Peyer's patch (tissue), 4 donors: ENCODE measurements around the gene SENP8.

ENCODE experiments used
- CTCF ChIP-seq, 6 experiments: fragments of 450-650 bp in 4 of 6; fragments of 200-600 bp in 2 of 6; sonication (generic) in 1 of 6; IDR thresholded peaks; one replicate each; pipeline ENCODE4 v1.5.1; 2017 to 2019; ENCODE audit warnings: antibody characterized with exemption in 6 of 6, mild to moderate bottlenecking in 3 of 6, moderate library complexity in 1 of 6
- POLR2A ChIP-seq, 2 donors: fragments of 450-650 bp; IDR thresholded peaks; one replicate each; pipeline ENCODE4 v1.5.1; 2017; ENCODE audit warnings: antibody characterized with exemption in 2 of 2, mild to moderate bottlenecking in 2 of 2, moderate library complexity in 2 of 2

GRCh38 chr15:72127724-72128322 lies 9.6 kb downstream of the SENP8 start:
- no peak for TF ChIP-seq CTCF (IDR thresholded peaks at IDR 0.05)
- TF ChIP-seq POLR2A (IDR thresholded peaks at IDR 0.05), result no peak
